Type B pancreatic cell (in vitro differentiated cells): Measurements from ENCODE around the gene NHLRC1. TPM values are rescaled to one million over a fixed set of nuclear protein-coding genes. Genes with fewer than 3 reads are reported as not detected.

ENCODE experiments used
- DNase-seq: peaks from one replicate; pipeline ENCODE4 v3.0.0; 2021; ENCODE audit warnings: mixed read lengths; ENCODE audit not compliant: unreplicated experiment; ENCODE audit errors: extremely low spot score
- H3K27ac Mint-ChIP-seq: 2 replicates; pipeline ENCODE4 v1.8.0; 2021; ENCODE audit warnings: mild to moderate bottlenecking, mixed read lengths
- H3K27me3 Mint-ChIP-seq: 2 replicates; pipeline ENCODE4 v1.8.0; 2021; ENCODE audit warnings: mixed read lengths
- H3K36me3 Mint-ChIP-seq: 2 replicates; pipeline ENCODE4 v1.8.0; 2021; ENCODE audit warnings: mixed read lengths
- H3K4me1 Mint-ChIP-seq: one replicate; pipeline ENCODE4 v1.8.0; 2021; ENCODE audit warnings: mixed read lengths; ENCODE audit not compliant: unreplicated experiment
- H3K4me3 Mint-ChIP-seq: 2 replicates; pipeline ENCODE4 v1.8.0; 2021; ENCODE audit warnings: mild to moderate bottlenecking, mixed read lengths
- H3K9me3 Mint-ChIP-seq: 2 replicates; pipeline ENCODE4 v1.8.0; 2021; ENCODE audit warnings: mixed read lengths
- total RNA-seq: library from RNA; stranded (reverse); gene quantifications from 2 replicates; pipeline ENCODE4 v1.2.1, GENCODE V29; 2021; ENCODE audit warnings: low replicate concordance
- TF ChIP-seq, protein P1 (sequence below): fragments of 200-600 bp; sonication (generic); conservative IDR thresholded peaks from 2 replicates; pipeline ENCODE4 v1.5.0; 2021; ENCODE audit warnings: antibody characterized with exemption, mild to moderate bottlenecking

Gene NHLRC1
- total RNA-seq, 1 donor from 2014 or later, result 1.1 TPM

DNA sequence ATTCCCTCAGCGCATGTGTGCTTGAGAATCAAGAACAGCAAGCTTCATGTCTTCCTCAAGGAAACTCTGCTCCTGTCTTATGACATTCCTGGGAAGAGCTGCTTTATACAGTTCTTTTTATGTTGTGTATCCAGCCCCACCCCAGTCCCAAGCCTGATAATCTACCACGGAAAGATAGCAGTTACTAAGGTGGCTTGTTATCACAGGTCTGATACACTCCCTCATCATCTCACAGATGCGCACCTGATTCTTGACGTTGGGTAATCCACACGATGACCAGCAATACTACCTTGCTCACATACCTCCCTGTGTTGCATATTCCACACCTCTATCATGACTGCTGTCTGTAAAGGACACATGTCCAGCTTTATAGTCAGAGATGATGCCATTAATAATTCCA is 3.2 kb downstream of the NHLRC1 start:
- DNase-seq, result no peak
- no peaks in the 10 kb centered on the region for H3K27me3 Mint-ChIP-seq
- peaks cover 10% of the 10 kb centered on the region for H3K4me1 Mint-ChIP-seq
- TF ChIP-seq, protein P1, sequence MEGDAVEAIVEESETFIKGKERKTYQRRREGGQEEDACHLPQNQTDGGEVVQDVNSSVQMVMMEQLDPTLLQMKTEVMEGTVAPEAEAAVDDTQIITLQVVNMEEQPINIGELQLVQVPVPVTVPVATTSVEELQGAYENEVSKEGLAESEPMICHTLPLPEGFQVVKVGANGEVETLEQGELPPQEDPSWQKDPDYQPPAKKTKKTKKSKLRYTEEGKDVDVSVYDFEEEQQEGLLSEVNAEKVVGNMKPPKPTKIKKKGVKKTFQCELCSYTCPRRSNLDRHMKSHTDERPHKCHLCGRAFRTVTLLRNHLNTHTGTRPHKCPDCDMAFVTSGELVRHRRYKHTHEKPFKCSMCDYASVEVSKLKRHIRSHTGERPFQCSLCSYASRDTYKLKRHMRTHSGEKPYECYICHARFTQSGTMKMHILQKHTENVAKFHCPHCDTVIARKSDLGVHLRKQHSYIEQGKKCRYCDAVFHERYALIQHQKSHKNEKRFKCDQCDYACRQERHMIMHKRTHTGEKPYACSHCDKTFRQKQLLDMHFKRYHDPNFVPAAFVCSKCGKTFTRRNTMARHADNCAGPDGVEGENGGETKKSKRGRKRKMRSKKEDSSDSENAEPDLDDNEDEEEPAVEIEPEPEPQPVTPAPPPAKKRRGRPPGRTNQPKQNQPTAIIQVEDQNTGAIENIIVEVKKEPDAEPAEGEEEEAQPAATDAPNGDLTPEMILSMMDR, result no peak
- H3K9me3 Mint-ChIP-seq, result no peaks in the 10 kb centered on the region
- no peaks in the 10 kb centered on the region for H3K36me3 Mint-ChIP-seq
- peak overlapping the region; percentile 21 for H3K27ac Mint-ChIP-seq
- H3K4me3 Mint-ChIP-seq, result no peak overlapping the region

DNA sequence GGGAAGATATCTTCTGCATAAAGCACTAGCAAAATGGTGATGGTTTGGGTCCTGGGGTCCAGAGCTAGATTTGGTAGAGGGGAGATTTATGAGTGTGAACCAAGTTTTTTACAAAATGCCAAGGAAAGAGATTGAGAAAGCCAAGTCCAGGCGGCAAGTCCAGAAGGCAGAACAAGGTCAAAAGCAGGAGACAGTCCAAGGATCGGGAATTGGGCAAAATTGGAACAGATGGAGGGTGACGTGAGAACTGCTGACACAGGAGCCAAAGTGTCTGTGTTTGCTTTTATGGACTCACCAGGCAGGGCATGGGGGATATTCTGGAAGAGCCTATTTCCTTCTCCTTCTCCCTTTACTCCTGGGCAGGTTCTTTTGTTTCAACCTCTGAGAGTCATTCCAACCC is 4.1 kb downstream of the NHLRC1 start:
- Mint-ChIP-seq H3K9me3 (no peaks in the 10 kb centered on the region), H3K27ac (no peak overlapping the region), H3K4me3 (no peak overlapping the region), H3K4me1 (peaks cover 10% of the 10 kb centered on the region), H3K27me3 (no peaks in the 10 kb centered on the region), H3K36me3 (no peaks in the 10 kb centered on the region)
- no peak for DNase-seq
- TF ChIP-seq, protein P1, result no peak

DNA sequence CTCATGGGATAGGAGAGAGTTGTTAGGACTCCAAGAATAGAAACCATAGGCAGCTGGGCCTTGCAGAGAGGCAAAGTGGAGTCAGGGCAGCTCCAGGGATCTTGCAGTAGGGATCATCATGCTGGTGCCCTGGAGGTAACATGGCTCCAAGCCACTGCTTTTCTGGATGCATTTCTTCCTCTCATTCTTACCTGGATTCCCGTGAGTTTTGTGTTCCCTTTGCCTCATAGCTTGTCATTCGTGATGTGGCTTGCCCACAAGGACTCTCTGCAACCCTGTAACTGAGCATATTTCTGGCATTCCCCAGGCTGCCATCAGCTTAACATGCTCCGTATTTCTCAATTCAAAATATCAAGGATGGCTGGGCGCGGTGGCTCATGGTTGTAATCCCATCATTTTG is 5.3 kb downstream of the NHLRC1 start:
- Mint-ChIP-seq H3K9me3 (no peaks in the 10 kb centered on the region), H3K4me3 (no peak overlapping the region), H3K27ac (no peak overlapping the region), H3K4me1 (peaks cover 3% of the 10 kb centered on the region), H3K27me3 (no peaks in the 10 kb centered on the region), H3K36me3 (no peaks in the 10 kb centered on the region)
- no peak for DNase-seq
- TF ChIP-seq, protein P1, result no peak

DNA sequence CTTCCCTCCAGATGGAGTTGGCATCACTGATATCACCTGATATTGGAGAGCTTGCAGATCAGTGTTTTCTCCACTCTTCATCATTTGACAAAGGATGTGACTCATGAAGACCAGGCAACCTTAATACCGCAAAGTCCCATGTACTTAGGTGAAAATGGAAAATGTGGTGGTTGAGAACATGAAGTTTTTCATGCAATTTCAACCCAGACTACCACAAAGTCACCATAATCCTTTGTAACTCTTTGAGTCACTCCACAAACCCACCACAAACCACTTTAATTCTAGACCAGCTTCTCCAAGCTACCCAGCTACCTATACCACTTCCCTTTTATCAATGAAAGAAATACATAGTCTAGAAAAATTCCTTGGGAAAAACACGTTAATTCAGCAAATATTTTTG is 7.1 kb downstream of the NHLRC1 start:
- H3K27ac Mint-ChIP-seq, result no peak overlapping the region
- H3K27me3 Mint-ChIP-seq, result no peaks in the 10 kb centered on the region
- no peak overlapping the region for H3K4me3 Mint-ChIP-seq
- no peaks in the 10 kb centered on the region for H3K4me1 Mint-ChIP-seq
- DNase-seq, result no peak
- H3K36me3 Mint-ChIP-seq, result no peaks in the 10 kb centered on the region
- TF ChIP-seq, protein P1, result no peak
- no peaks in the 10 kb centered on the region for H3K9me3 Mint-ChIP-seq

DNA sequence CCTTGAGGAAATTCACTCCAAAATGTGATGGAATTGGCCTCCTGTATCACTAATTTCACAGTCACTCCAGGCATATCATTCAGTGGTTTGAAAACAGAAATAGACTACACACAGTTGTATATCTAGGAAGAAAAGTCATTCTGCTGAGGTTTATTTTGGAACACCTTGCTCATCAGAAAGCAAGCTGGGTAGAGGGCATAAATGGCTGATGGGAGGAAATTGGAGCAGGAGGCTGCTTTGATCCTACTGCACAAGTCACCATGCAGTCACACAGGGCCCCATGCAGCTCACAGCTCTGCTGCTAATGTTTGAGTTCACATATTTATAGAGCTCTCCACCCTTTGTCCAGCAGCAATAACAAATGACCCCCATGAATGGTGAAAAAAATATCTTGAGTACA is 12.3 kb downstream of the NHLRC1 start:
- Mint-ChIP-seq H3K27ac (no peak overlapping the region), H3K4me3 (no peak overlapping the region), H3K4me1 (no peaks in the 10 kb centered on the region), H3K9me3 (peaks cover 5% of the 10 kb centered on the region), H3K27me3 (no peaks in the 10 kb centered on the region), H3K36me3 (no peaks in the 10 kb centered on the region)
- DNase-seq, result no peak
- TF ChIP-seq, protein P1, result no peak

DNA sequence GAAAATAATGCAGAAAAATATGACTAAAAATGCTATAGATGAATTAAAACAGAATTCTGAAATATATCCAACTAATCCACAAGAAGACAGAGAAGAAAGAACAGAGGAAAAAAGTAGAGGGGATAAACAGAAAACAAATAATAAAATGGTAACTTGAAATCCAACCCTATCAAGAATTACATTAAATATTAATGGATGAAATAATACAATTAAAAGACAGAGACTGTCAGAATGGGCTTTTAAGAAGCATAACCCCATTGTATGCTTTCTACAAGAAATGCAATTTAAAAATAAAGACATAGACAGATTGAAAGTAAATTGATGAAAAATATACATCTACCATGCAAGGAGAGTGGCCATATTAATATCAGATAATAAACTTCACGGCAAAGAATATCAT is 15.4 kb downstream of the NHLRC1 start:
- H3K9me3 Mint-ChIP-seq, result peaks cover 5% of the 10 kb centered on the region
- no peaks in the 10 kb centered on the region for H3K27me3 Mint-ChIP-seq
- DNase-seq, result no peak
- TF ChIP-seq, protein P1, result no peak
- no peak overlapping the region for H3K27ac Mint-ChIP-seq
- H3K36me3 Mint-ChIP-seq, result no peaks in the 10 kb centered on the region
- H3K4me1 Mint-ChIP-seq, result no peaks in the 10 kb centered on the region
- no peak overlapping the region for H3K4me3 Mint-ChIP-seq
